Measurements from ENCODE around the gene TFEC.
"Not testable (repeated sequence)": the region's sequence is repeated elsewhere in the genome, so short reads cannot be mapped to it uniquely, and the experiment has no call there.

Gene TFEC

DNA sequence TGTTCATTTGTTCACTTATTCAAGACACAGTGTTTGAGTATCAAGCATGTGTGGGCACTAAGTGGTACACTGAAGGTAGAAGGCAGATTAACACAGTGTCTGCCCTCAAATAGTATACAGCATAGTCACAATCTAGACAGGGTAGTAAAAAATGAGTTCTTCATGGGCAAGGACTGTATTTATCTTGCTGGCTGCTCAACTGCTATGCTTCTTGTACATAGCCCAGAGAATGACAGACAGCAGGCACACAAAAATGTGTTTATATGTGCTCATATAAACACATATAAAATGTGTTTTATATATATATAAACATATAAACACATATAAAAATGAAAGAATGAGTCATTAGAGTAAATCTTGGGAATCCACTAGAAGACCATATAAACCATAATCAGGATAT, 43.1 kb downstream of the TFEC start:
- no peak for DNase-seq

DNA sequence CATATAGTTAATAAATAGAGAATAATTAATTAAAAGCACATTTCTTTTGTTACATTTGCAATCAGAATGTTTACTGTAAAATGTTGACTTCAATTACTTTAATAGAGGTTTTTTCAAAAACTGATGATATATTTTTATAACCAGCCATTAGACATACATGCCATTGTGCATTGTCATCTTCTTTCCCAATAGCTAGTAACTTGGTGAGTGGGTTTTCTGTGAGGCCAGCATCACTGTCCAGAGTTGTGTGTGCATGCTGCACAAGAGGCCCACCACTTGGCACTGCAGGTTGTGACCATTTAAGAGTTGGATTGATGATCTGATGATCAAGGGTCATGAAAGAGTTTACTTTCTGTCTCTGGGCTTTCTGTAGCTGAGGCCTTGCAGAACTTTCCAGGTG, 46.5 kb downstream of the TFEC start:
- DNase-seq, result no peak

- DNase-seq, result no peak
Observed at GRCh38 chr7:115980159-115980558, 50.4 kb downstream of the TFEC start.

GRCh38 chr7:115976651-115977050, 53.9 kb downstream of the TFEC start:
- no peak for DNase-seq

GRCh38 chr7:115975766-115976165, 54.8 kb downstream of the TFEC start:
- DNase-seq, result no peak

GRCh38 chr7:115973406-115973805, 57.2 kb downstream of the TFEC start:
- no peak for DNase-seq

DNA sequence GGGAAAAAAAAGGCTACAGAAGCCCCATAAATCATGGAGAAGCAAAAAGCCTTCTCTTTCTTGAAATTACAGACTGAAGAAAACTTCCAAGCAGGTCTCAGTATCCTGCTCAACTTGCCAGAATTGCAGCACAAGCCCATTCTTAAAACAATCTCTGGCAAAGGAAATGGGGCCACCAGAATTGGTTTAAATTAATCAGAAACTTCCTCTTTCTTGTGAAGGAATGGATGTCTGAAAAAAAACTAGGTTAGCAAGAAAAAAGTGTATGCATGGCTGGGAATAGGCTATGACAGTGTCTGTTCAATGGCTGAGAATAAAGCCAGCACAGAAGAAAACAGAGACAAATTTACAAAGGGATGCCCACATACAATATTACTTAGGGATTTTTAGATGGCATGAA, 59.1 kb downstream of the TFEC start:
- no peak for DNase-seq

GRCh38 chr7:115968596-115968995, 62.0 kb downstream of the TFEC start:
- no peak for DNase-seq

- DNase-seq, result no peak
Observed at GRCh38 chr7:115968171-115968570, 62.4 kb downstream of the TFEC start.

DNA sequence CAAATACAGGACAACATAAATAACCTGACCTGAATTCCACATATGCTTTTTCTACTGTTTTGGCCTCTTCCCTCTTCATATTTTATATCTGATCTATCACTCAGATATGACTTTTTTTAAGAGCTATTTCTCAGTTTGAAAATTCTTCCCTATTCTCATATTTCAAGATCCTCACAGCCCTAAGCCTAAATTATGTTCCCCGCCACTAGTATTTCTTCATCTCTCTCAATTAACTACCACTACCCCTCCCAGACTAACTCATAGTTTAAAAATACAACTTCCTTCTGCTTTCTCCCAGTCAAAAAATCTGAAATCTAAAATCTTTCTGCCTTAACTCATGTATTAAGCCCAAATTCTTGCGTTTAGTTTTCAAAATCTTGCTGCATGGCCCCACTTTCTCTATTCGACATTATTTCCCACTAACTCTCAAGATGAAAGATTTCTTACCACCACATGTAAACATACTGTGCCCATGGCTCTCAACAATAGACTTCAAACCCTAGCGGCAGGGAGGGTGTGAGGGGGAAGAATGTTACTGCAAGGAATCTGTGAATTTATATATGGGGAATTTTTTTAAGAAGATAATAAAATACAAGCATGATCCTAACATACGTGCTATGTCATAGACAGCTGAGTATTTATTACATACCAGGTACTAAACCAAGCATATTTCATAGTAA, 64.6 kb downstream of the TFEC start:
- no peak for DNase-seq

DNA sequence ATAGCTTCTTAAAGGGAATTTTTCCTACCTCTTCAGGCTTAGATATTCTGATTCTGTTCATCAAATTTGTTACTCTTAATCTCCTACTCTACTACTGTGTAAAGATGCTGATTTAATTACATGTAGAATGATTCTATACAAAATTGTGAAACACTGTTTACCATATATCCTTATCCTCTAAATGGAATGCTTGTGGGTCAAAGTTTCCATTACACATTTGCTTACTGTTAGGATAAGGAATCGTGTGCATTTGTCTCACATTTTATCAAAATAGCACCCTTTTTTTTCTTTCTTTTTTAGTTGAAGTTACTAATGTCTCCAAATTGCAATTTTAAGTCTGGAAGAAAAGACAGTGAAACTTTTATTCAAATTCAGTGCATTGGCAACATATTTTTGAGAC, 65.3 kb downstream of the TFEC start:
- no peak for DNase-seq

GRCh38 chr7:115964799-115965198, 65.8 kb downstream of the TFEC start:
- no peak for DNase-seq

DNA sequence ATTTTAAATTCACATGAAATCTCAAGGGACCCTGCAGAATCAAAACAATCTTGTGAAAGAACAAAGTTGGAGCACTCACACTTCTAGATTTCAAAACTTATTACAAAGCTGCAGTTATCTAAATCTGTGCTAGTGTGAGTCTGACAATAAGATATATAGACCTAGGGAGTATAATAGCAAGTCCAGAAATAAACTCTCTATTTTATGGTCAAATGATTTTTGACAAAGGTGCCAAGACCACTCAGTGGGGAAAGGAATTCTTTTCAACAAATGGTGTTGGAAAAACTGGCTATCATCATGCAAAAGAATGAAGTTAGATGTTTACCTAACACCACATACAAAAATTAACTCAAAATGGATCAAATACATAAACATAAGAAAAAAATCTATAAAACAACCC, 68.2 kb downstream of the TFEC start:
- no peak for DNase-seq

DNA sequence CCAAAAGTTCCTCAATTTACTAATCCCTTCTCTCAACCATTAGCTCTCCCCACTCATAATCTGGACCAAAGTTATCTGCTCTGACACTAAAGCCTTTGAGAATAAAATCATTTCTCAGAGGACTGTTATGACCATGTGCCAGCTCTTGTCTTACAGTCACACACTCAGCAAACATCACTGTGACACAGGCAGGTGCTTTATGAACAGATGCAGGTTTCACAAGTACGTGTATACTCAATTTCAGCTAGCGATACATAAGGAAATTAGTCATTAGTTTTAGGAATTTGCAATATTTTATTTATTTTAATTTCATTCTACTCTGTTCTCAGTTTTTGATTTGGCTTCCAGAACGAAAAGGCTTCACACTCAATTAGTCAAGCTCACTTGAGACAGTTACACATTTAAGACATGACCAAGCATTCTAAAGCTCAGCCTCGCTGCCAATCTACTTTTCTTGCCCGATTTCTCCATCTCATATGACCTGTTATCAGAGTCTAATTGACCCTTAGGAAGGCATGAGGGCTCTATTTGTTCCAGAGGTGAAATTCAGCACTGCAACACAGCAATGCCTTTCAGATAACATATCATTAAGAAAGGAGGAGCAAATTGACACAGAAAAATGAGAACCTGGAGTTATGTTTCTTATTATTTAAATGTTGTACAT, 76.8 kb downstream of the TFEC start:
- DNase-seq, result no peak

- DNase-seq, result no peak
Observed at GRCh38 chr7:115952832-115953231, 77.7 kb downstream of the TFEC start.

DNA sequence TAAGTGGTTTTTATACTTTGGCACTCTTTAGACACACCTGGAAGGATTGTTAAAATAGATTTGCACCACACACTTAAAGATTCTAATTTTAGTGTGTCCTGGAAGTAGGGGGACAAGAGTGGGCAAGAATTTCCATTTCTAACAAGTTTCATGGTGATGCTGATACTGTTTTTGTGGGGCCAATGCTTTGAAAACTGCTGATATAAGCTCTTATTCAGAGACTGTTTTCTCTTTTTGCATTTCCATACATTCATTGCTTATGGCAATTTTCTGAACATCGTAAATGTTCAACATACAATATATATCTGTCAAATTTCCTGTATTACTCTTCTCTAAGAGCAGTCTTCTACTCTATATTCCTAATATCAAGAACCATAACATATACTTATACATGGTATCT, 79.0 kb downstream of the TFEC start:
- no peak for DNase-seq

GRCh38 chr7:115941703-115942268, 88.8 kb downstream of the TFEC start:
- no peak for DNase-seq

GRCh38 chr7:115940460-115941060, 90.0 kb downstream of the TFEC start:
- DNase-seq, result no peak

DNA sequence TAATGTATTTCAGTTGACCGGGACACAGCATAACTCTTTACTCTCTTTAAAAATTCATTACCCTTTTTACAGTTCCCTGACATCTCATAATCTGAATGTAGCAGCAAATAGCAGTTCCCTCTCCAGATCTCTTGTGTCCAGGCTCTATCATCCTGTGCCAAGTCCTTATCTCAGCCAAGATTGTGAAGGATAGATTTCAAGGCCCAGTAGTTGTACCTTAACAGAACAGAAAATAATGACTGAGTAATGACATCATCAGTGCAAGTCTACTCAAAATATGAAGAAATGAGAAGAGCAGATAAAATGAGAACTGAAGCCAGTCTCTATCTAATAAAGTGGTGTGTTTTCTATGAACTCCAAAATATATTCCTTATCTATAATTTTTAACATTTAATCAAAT, 92.6 kb downstream of the TFEC start:
- no peak for DNase-seq

DNA sequence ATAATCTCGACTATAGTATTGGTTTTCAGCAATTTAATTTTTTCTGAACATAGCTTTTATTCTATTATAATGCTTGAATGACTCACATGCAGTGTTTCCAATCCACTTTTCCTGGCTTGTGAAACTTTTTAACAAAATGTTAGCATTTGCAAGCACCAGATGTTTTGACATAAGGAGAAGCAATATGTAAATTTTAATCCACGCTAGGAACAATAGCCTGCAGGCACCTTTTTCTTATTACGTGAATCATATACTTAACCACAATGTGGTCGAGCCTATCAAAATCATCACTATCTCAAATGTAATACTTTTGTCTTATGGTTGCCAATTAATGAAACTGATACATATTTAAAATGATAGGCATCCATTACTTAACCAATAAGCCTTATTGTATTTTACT, 97.1 kb downstream of the TFEC start:
- no peak for DNase-seq

DNA sequence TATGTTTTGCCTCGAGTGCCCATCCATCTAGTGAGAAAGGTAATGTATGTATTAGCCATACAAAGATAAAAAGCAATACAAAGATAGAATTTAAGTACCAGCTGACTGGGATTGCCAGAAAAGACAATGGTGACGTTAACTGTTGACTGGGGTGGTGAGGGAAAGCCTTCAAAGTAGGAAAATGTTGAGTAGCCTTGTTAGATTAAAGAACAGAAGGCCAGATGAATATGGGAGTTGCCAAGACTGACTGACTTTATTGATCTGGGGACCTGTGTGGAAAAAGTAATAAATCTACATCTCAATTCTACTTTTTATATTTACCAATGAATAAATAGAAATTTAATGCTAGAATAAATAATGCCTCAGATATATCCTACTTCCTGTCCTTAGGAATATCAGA, 97.7 kb downstream of the TFEC start:
- no peak for DNase-seq

DNA sequence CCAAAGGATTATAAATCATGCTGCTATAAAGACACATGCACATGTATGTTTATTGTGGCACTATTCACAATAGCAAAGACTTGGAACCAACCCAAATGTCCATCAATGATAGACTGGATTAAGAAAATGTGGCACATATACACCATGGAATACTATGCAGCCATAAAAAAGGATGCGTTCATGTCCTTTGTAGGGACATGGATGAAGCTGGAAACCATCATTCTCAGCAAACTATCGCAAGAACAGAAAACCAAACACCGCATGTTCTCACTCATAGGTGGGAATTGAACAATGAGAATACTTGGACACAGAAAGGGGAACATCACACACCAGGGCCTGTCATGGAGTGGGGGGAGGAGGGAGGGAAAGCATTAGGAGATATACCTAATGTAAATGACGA, 100.4 kb downstream of the TFEC start:
- DNase-seq, result not testable (repeated sequence)

DNA sequence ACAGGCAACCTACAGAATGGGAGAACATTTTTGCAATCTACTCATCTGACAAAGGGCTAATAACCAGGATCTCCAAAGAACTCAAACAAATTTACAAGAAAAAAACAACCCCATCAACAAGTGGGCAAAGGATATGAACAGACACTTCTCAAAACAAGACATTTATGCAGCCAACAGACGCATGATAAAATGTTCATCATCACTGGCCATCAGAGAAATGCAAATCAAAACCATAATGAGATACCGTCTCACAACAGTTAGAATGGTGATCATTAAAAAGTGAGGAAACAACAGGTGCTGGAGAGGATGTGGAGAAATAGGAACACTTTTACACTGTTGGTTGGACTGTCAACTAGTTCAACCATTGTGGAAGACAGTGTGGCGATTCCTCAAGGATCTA, 100.8 kb downstream of the TFEC start:
- not testable (repeated sequence) for DNase-seq

DNA sequence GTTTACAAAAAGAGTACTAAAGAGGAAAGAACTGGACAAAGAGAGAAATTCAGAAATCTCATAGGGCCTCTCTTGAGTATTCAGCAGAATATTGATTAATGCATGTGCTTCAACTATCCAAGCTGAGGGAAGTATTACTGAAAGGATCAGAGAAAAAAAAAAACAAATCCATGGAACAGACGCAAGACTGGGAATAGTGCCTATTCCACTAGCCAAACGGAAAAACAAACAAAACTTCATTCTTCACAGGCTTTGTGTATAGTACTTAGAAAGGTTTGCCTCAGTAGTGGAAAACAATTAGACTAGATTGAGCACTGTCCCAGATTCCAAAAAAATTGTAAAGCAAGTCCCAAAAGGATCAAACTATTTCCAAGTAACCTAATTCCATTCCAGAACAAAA, 106.2 kb downstream of the TFEC start:
- no peak for DNase-seq

Data from stimulated activated CD4-positive, alpha-beta T cell treated with anti-CD3 and anti-CD28 coated beads, Interleukin-2, amount 100 ng/mL, for 24 hours (primary cell).